NOMO-1 (cell line): ENCODE results near the gene NRCAM.

ENCODE experiments used
- DNase-seq, 2 experiments: peaks; one replicate each; lab custom pipeline; 2025; ENCODE audit not compliant: unreplicated experiment in 2 of 2; lab: John Stamatoyannopoulos, UW

The NRCAM gene

DNA sequence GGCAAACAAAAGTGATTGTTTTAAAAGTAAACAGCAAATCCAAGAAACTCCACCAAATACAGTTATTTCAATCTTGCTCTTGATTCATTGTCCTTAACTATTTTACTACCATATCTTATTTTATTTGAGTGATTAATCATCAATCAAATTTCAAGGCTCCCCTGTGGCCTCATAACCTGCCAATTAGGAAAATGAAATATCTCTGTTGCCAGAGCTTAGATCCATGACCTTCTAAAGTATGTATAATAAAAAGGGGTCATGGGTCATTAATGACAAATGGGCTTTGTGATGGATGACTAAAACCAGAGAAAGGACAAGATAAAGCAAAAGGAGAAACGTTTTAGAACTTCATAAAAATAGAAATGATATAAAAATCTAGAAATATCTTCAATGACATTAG lies 28.5 kb downstream of the NRCAM start:
- DNase-seq = no peak

DNA sequence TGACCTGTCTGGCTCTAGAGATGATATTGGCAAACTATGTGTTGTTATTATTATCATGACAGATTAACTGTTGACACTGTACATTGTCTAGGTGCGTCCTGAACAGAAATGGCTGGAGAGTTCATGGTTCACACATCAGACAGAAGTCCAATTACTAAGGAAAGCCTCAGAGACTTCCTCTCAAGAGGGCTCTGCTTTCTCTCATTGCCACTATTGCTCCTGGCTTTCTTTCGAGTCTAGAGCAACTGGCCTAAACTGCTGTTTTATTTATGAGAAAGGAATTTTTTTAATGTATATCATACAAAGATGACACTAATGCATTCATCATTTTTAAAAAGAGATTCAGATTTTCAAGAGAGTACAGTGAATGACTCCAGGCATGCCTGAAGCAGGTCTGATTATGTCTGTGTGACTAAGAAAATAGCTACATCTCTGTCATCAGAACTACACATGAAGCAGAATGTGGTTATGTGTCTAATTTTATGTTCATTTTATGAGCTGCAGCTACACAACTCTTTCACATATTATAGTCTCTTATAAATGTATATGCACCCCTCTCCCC lies 30.4 kb downstream of the NRCAM start:
- no peak for DNase-seq

DNA sequence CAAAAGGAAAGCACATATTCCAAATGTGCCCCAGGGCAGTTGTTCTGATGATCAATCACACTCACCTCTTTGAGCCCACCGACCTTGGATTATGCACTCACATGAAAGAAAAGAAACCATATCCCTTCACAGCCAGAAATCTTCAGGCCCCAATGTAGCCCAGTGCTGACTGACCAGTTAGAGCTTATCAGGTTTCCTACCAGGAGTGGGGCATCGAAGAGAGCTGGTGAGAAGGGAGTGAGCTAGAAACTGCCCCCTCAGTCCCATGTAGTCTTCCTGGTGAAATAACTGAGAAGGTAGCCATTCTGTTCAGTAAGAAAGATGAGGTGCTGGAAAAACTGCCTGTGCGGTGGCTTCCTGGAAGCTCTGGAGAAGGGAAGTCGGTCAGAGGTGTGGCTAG lies 32.2 kb downstream of the NRCAM start:
- DNase-seq = no peak

DNA sequence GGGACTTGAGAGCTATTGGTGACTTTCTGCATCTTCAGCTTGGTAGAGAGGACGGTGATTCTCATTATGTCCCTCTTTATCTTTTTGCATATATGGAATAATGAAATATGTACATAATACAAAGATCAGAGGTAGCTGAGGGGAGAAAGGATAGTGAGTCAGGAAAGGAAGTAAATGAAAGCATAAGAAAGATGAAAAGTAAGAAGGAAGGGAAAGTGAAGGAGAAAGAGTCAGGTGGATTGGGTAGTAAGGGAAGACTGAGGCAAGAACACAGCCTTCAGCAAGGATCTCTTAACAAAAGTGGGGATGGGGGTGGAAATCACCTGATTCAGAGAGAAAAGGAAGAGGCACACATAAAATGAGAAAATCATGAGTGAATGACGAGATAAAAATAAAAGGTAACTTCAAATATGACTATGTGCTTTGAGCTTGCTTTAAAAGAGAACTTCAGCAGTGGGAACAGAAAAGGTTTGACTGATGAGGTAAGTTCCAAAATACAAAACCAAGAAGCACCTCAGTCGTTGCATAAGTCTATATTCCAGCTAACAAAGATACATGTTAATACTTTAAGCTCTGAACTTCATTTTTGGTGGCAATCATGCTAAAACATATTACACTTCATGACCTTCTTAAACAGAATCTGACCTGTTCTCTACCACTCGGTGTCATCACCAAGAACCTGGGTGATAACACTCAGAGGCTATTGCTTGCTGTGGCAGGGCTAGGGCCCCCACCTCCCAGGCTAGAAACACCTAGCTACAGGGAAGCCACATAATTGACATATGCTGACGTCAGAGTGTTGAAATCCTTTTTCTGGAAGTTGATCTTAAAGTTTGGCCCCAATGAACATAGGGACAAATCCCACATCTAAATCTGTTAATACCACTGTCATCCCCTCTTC lies 32.9 kb downstream of the NRCAM start:
- DNase-seq = no peak

DNA sequence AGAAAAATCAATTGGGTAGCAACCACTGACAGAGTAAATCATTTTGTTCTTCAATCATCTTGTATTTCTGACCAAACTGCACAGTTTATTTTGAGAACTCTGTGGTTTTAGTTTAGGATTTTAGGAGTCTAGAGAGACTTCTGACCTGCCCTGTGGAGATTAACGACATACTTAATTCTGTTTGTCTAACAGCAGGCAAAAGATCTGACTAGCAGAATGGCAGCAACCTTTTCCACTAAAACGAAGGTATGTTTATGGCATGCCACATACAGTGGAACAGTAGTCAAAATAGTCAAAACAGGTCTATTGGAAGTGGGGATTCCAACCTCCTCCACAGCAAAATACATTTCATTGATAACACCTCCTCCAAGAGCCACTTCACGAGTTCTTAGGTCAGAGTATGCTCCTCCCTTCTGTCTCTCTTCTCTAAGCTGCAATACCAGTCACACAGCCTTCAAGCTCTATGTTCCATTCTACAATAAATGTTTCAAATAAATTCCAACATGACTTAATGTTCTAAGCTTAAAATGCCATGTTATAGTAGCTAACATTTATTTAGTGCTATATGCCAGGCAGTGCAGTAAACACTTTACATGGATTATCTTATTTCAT lies 34.4 kb downstream of the NRCAM start:
- DNase-seq = no peak

DNA sequence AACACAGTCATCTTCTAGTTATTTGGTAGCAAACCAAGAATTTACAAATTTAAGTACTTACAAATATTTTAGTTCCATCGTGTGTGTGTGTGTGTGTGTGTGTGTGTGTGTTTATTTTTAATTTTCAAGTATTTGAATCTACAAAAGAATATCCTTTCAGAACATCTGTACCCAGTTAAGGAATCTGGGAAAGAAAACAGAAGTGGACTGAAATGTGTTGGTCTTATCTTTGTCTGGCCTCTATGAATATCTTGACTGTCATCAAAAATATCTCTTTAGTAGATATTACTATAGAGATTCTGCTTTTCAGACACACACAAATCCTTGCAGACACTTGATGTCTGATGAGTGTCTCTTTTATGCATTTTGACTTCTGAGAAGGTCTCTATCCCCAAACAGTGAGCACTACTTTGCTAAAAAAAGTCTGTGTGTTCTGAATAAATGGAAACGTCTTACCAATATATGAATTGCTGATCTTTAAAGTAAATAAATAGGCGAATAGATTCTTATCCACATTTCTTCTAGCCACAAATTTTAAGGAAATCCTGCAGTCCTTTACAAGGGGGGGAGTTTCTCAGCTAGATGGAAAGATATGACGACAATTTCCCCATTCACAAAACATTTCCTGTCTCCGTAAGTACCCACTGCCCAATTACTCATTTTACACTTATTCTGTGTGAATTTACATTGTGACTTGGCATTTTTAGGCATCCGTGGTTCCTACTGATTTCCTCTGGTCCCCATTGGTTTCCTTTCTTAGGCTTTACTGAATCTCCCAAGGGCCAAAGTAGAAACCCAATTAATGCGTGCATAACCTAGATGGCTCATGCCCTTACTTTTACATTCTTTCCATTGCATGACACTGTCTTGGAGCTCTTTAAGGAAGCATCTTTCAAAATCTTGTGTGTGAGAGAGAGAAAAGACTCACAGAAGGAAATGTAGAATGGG lies 36.0 kb downstream of the NRCAM start:
- DNase-seq = peak in 1 of 2 experiments; percentile 6

DNA sequence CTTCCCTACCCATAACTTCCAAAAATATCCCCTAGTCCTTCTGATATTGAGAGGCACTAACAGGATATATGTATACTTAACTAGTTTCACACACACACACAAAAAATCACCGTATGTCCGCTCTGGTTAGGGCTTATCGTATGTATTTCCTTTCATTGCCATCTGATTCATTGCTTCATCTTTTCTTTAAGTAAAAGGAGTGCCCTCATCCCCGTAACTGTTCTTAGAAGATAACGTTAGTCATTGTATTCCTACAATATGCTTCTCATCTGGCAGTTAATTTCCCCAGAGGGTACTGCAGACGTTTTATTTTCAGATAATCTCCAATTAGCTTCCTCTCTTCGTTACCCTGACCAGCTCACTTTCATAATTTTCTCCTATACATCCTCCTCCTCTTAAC lies 37.3 kb downstream of the NRCAM start:
- no peak for DNase-seq

DNA sequence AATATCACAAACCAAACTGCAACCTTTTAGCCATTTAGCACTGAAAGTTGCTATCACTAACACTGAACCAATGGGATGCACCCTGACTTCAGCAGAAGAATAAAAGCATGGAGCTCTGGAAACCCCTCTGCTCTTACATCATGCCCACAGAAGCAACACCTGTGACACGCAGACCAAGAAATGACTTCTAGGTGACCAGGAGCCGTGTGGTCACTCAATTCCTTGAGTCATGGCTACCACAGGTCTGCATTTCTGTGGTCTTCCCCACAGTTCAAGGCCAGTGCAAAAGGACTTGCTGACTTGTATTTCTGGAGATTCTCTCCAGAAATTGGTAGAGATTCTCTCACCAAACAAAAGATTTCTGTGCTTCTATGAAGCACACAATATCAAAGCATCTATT lies 38.3 kb downstream of the NRCAM start:
- no peak for DNase-seq

DNA sequence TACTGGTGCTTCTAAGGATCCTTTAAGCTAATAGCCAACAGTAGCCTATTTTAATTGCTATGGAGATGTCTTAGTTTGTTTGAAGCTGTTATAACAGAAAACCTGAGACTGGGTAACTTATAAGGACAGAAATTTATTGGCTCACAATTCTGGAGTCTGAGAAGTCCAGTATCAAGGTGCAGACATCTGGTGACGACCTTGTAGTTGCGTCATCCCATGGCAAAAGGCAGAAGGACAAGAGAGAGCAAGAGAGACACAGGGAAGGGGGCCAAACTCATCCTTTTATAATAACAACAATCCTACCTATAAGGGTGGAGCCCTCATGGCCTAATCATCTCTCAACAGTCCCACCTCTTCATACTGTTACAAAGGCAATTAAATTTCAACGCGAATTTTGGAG lies 39.1 kb downstream of the NRCAM start:
- no peak for DNase-seq

DNA sequence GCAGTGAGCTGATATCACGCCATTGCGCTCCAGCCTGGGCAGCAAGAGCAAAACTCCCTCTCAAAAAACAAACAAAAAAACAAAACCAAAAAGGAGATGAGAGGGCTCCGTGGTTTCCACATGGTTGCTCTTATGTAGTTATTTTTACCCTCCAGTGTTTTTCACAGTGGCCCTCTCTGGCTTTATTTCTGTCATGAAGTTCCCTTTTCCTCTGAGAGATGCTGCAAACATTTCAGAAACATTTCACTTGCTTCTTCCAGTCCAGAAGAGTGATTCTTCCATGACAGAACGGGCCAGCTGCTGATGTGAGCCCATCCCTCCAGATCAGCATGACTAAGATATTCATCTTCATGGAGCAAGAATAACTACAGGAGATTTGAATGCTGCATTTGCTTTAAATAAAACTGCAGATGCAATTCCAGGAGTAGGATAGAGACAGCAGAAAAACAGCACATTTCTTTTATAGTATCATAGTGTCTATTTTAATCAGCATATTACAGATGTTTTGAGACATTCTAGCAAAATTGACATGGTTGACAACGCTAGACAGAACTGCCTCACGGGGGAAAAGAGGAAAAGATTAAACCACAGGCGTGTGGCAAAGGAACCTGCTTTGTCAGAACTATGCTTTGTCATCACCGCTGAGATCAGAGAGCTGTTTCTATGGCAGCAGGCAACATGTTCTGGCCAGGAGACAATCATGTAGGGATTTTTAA lies 40.3 kb downstream of the NRCAM start:
- DNase-seq = peak; percentile 31 to 63

DNA sequence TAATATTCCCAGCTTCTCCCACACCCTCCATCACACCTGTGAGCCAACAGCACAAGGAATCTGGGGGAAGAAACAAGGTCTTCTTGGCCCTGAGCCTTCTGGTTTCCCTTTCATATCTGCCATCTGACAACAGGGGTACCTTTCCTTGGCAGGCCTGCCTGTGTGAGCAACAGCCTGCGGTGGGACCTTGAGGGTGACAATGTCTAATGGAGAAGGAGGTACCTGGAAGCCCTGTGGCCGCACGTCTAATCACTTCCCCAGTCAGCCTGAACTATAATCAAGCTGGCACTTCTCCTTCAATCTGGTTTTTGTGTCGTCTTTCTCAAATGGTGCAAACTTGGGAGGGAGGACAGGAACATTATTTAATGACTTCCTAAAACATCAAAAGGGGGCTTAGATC lies 41.2 kb downstream of the NRCAM start:
- peak in 1 of 2 experiments; percentile 29 for DNase-seq

DNA sequence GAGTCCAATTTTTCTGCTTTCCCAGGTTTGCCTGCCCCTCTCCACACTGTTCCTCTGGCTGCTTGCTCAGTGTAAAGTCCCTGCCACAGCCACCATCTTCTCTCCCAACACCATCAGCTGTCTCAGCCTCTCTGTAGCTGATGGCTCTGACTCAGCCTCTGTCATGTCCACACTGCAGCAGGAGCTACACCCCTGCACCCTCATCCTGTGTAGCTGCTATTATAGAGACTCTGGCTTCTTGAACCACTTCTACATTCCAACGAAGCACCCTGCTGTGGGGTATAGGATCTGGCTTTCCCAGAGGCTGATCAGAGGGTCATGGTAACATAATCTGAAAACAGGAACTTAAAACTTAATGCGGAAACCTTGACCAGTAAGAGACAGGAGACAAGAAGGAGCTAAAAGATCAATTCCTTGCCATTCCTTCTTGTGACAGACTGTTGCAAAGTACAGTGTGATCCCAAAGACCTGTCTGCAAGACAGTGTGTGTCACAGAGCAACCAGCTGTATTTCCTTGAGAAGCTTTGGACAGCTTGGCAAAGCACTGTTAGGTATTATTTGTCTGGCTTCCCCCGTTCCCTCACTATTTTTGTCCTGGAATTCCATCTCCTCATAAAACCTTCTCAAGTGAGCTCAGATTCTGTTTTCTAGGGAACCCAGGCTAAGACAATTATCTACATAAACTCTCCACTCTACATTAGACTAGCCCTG lies 42.3 kb downstream of the NRCAM start:
- DNase-seq = no peak

DNA sequence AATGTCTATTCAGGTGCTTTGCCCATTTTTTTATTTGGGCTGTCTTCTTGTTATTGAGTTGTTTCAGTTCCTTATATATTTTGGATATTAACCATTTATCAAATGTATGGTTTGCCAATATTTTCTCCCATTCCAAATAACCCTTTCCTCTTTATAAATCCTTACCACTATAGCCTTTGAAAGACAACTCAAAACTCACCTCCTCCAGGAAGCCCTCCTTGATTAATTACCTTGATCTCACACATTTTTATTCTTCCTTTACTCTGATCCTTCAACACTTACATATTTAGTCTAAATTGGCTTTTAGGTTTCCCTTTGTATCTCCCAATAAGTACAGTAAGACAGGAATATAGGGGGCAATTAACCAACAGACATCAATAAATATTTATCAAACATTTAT lies 42.9 kb downstream of the NRCAM start:
- no peak for DNase-seq

DNA sequence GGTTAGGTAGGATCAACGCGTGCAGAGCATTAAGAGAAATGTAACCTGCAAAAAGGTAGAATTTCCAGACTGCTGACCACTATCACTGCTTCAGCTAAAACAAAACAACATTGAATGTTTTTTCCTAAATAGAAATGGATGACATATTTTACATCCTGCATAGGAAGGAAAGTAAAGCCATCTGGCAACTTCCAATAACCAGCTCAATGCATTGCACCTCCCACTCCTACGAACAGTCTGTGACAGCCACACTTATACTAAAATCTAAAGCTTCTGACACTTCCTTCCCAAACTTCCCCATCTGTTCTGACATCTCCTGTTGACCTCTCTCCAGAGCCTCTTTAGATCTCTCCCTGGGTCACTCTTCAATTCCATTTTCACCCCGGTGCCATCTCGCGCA lies 47.1 kb downstream of the NRCAM start:
- no peak for DNase-seq

DNA sequence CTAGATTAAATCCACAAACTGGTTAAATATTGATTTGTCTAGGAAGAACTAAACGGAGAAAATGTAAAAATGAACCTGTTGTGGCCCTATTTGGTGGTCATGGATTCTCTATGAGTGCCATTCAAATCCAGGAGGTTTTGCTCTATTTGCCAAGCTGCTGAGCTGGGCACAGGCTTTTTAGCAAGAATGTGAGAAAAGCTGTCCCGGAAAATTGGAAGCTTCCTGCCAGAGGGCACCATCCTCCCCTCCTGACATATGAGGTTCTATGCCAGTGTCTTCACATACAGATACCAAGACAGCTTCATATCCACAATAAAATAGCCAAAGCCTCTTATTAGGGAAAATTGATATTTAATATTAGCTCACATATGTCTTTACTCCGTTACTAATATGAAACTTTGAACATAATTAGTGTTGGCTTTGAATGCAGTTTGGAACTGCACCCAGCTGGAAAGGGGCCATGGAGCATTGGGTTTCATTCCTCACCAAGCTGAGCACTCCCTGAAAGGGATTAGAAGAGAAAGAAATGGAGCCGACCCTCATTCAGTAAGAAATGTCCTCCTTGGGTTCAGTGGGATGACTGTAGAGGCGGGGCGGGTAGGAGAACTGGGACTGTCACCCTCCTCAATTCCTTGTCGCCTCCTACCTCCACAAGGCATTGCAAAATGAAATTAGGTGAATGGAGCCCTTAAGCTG lies 47.8 kb downstream of the NRCAM start:
- no peak for DNase-seq

DNA sequence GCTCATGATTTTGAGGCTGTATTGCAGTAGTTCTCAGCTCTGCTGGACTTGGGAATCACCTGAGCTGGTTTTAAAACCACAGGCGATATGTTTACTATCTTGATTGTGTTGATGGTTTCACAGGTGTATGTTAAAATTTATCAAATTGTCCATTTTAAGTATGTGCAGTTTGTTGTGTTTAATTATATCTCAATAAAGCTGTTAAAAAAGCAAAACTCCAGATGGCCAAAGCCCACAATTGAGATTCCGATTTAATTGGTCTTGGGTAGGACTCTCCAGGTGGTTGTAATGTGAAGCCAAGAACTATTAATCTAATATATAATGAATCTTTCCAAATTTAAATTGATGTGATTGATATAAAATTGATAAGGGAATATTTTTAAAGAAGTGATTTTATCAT lies 48.6 kb downstream of the NRCAM start:
- no peak for DNase-seq

DNA sequence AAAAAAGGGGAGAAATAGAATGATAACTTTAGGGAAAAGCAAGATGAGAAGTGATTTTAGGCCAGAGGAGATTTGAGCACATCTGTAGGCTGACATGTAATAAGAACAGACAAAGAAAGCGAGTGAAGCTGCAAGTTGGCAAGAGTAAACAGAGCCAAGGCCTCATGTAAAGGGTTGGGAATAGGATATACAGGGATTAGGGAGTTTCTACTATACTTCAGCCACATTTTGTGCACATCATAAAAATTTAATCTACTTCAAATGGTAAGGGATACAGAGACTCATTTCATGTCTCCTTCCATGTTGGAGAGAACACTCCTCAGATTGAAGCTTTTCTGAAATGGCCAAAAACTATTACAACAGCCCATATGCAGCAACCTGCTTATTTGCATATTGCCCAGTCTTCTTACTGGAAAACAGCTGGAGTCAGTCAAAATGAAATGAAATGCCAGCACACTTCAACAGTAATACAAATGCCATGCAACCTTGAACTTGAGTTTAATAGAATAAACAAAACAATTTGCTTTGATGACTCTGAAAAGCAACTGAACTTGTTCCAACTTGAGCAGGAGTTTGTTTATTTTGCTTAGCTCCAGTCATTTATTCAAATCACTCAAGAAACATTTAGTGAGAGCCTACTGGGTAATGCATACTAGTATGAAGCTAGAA lies 49.9 kb downstream of the NRCAM start:
- no peak for DNase-seq
